Lower leg skin (tissue), 4 donors: ENCODE data around the gene ABCA13. TPM values are rescaled to one million over a fixed set of nuclear protein-coding genes. Genes with fewer than 3 reads are reported as not detected.

ENCODE experiments used
- DNase-seq, 2 donors: peaks; one replicate each; pipeline ENCODE4 v3.0.0-alpha.2; 2019; ENCODE audit warnings: low spot score in 2 of 2
- H3K4me3 ChIP-seq: fragments of 200-600 bp; sonication (generic); 2 replicates; pipeline ENCODE4 v1.5.1; 2017; ENCODE audit warnings: mild to moderate bottlenecking, low read depth; ENCODE audit not compliant: poor library complexity, severe bottlenecking
- POLR2A ChIP-seq, 2 donors: fragments of 450-650 bp; IDR thresholded peaks; one replicate each; pipeline ENCODE4 v1.6.1; 2016 to 2017; ENCODE audit warnings: antibody characterized with exemption in 2 of 2, mild to moderate bottlenecking in 1 of 2, moderate library complexity in 1 of 2
- WGBS, 2 donors: methylation state at CpG; one replicate each; pipeline ENCODE4 v1.1.5; 2018; 5-methylcytosine and 5-hydroxymethylcytosine counted together
- intact Hi-C: fragments of 100-400 bp; cut with DNase I; formaldehyde crosslinking; loops from one replicate; pipeline ENCODE4 v1.15.0; 2023; ENCODE audit warnings: low total_unique reads
- total RNA-seq, 4 donors: library from RNA; depleted of rRNA; stranded (reverse); fragments of >200 nt; gene quantifications; one replicate each; pipeline ENCODE4 v1.1.0, GENCODE V29; 2016
- TF ChIP-seq, protein P1 (sequence below), 3 donors: fragments of 450-650 bp; IDR thresholded peaks; one replicate each; pipeline ENCODE4 v1.5.1; 2016; ENCODE audit warnings: antibody characterized with exemption in 3 of 3, mild to moderate bottlenecking in 3 of 3, moderate library complexity in 2 of 3

ABCA13 gene
- total RNA-seq, 4 donors from 2014 or later = 0.08 to 1.7 (median 0.52) TPM

DNA sequence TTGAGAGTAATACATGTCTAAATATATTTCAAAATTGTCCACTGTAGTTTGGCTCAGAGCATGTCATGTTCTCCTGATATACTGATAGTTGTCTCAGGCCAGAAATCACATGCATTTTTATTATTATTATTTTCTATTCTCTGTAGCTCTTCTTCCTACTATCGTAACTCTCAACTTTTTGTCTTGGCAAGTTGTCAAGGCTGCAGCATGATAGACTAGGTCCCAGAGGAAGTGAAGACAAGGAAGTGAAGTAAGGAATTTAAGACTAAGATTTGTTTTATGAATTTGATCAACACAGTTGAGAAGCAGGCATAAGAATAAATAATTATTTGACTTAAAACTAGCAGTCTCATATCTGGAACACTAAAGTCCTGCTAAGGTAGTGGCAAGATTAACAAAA is 369.5 kb downstream of the ABCA13 start:
- no peak overlapping the region for H3K4me3 ChIP-seq
- 21 to 40% methylated on average over 1 of the region's 1 CpG for WGBS, 2 donors
- TF ChIP-seq POLR2A (IDR thresholded peaks at IDR 0.05) = no peak
- TF ChIP-seq, protein P1, sequence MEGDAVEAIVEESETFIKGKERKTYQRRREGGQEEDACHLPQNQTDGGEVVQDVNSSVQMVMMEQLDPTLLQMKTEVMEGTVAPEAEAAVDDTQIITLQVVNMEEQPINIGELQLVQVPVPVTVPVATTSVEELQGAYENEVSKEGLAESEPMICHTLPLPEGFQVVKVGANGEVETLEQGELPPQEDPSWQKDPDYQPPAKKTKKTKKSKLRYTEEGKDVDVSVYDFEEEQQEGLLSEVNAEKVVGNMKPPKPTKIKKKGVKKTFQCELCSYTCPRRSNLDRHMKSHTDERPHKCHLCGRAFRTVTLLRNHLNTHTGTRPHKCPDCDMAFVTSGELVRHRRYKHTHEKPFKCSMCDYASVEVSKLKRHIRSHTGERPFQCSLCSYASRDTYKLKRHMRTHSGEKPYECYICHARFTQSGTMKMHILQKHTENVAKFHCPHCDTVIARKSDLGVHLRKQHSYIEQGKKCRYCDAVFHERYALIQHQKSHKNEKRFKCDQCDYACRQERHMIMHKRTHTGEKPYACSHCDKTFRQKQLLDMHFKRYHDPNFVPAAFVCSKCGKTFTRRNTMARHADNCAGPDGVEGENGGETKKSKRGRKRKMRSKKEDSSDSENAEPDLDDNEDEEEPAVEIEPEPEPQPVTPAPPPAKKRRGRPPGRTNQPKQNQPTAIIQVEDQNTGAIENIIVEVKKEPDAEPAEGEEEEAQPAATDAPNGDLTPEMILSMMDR (IDR thresholded peaks at IDR 0.05) = no peak
- DNase-seq = no peak
- intact Hi-C loops = no loop called here

DNA sequence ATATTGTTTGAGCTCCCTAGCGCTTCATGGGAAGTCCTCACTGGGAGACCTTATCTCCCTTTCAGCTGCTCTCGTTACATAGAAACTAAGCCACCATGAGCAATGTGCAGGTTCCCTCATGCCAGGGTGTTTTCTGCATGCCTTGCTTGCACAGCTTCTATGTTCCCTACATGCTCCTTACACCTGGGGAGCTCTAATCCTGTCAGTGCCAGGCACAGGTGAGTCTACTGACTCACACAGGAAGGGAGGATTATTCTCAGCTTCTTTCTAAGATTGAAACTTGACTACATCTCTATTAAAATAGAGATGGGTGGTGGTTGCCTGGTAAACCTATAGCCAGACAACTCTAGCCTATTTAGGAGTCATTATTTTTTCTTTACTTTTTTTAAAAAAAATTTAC is 377.4 kb downstream of the ABCA13 start:
- TF ChIP-seq POLR2A (IDR thresholded peaks at IDR 0.05) = no peak
- TF ChIP-seq, protein P1 (IDR thresholded peaks at IDR 0.05) = no peak
- DNase-seq = no peak
- 69 to 80% methylated on average over 2 of the region's 2 CpGs for WGBS, 2 donors
- intact Hi-C loops = no loop called here
- H3K4me3 ChIP-seq = no peak overlapping the region

DNA sequence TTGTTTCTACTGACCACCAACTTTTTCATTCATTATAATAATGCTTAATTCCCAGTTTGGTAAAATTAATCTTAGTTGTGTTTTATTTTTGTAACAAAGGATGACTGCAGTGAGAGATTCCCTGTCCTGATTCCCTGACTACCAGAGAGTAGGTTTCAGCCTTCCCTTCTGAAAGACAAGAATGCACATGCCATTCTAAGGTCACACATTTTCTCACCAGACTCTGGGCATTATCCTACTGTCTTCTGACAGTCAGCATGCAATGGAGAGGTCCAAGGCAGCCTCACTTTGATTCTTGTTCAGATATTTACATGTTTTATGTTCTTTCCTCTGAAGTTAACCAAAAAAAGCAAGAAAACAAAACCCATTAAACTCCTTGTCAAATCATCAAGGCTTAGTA is 380.4 kb downstream of the ABCA13 start:
- TF ChIP-seq, protein P1 (IDR thresholded peaks at IDR 0.05) = no peak
- TF ChIP-seq POLR2A (IDR thresholded peaks at IDR 0.05) = no peak
- H3K4me3 ChIP-seq = no peak overlapping the region
- no peak for DNase-seq
- intact Hi-C loops = no loop called here

DNA sequence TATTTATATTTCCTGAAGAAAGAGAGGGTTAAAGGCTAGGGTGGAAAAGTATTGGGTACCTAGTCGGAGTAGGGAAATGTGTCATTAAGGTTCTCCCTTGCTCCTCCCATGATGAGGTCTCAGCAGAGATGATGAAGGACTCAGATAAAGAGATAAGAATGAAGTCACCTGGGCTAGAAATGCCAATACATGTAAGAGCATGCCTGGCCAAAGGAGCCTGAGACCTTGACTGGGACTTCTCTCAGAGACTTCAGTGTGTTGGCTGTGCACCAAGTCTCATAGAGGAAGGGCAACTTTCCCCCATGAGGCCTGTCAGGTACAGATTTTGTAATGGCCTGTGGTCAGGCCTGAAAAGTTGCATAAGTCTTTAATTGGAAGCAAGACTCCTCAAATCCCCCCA is 392.1 kb downstream of the ABCA13 start:
- WGBS, 2 donors = 70 to 71% methylated on average over 1 of the region's 1 CpG
- no peak for DNase-seq
- TF ChIP-seq, protein P1 (IDR thresholded peaks at IDR 0.05) = no peak
- no peak for TF ChIP-seq POLR2A (IDR thresholded peaks at IDR 0.05)
- no peak overlapping the region for H3K4me3 ChIP-seq
- intact Hi-C loops = no loop called here

DNA sequence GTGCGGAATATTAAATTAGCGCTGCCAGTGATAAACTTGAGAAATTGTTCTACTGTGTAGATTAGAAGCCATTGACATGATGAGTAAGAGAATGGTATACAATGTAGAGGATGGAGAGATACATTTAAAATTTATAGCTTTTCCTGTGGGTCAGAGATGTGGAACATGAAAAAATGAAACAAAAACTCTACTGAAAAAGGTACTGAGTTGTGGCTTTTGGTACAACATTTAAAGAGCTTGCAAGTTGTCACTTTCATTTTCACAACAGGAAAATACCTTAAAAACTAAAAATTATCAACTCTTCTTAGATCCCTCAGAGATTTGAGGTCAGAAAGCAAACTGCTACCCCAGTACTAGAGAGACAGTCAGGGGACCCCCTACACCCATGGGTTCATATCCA is 404.3 kb downstream of the ABCA13 start:
- WGBS, 2 donors = 97 to 99% methylated on average over 2 of the region's 2 CpGs

DNA sequence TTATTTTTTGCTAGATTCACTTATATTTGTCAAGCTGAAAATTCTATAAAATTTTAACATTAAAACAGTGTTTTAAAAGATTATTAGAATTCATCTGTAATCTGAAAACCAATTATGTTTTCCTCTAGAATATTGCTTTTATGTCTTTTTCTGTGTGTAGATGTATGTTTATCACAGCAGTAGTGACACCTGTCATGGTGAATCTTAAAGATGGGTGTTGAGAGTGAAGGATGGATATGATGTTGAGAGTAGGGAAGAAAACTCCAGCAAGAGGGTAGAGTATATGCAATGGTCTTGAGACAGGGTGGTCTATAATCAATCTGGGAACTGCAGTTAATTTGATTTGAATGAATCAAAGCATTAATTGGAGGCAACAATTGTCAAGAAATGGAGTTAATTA is 416.2 kb downstream of the ABCA13 start:
- no peak for TF ChIP-seq POLR2A (IDR thresholded peaks at IDR 0.05)
- TF ChIP-seq, protein P1 (IDR thresholded peaks at IDR 0.05) = no peak
- intact Hi-C loops = no loop called here
- no peak for DNase-seq
- H3K4me3 ChIP-seq = no peak overlapping the region

More for the DNA sequence above, 404.3 kb downstream of the ABCA13 start:
- DNase-seq = no peak
- no peak overlapping the region for H3K4me3 ChIP-seq
- TF ChIP-seq POLR2A (IDR thresholded peaks at IDR 0.05) = no peak
- TF ChIP-seq, protein P1 (IDR thresholded peaks at IDR 0.05) = no peak
- intact Hi-C loops = loop anchor here (5.0 kb wide), 1 partner anchor 273 kb away; no protein-coding TSS in a partner anchor
